GM21786 (cell line): ENCODE data around the gene BRD1.

Experiments
- ATAC-seq: cut with Tn5 transposase; IDR thresholded peaks from one replicate; pipeline ENCODE4 v1.9.1; 2021; ENCODE audit not compliant: unreplicated experiment

BRD1 gene

GRCh38 chr22:49803737-49804375, 23.8 kb downstream of the BRD1 start:
- no peak for ATAC-seq

- ATAC-seq: no peak
Observed at GRCh38 chr22:49803134-49803533, 24.5 kb downstream of the BRD1 start.

- no peak for ATAC-seq
Observed at GRCh38 chr22:49801391-49802060, 26.1 kb downstream of the BRD1 start.

- no peak for ATAC-seq
Observed at GRCh38 chr22:49800408-49801238, 27.1 kb downstream of the BRD1 start.

- no peak for ATAC-seq
Observed at GRCh38 chr22:49799431-49800075, 28.1 kb downstream of the BRD1 start.

GRCh38 chr22:49798486-49799151, 29.1 kb downstream of the BRD1 start:
- ATAC-seq: no peak

GRCh38 chr22:49797706-49798105, 30.0 kb downstream of the BRD1 start:
- ATAC-seq: no peak

GRCh38 chr22:49796596-49797270, 30.9 kb downstream of the BRD1 start:
- no peak for ATAC-seq

- no peak for ATAC-seq
Observed at GRCh38 chr22:49795521-49795920, 32.2 kb downstream of the BRD1 start.

- ATAC-seq: no peak
Observed at GRCh38 chr22:49793871-49794270, 33.8 kb downstream of the BRD1 start.

GRCh38 chr22:49793296-49793695, 34.4 kb downstream of the BRD1 start:
- ATAC-seq: no peak

GRCh38 chr22:49792107-49792506, 35.6 kb downstream of the BRD1 start:
- no peak for ATAC-seq

- no peak for ATAC-seq
Observed at GRCh38 chr22:49791682-49792081, 36.0 kb downstream of the BRD1 start.

GRCh38 chr22:49790912-49791311, 36.8 kb downstream of the BRD1 start:
- ATAC-seq: no peak

GRCh38 chr22:49789289-49790141, 38.2 kb downstream of the BRD1 start:
- ATAC-seq: no peak

- no peak for ATAC-seq
Observed at GRCh38 chr22:49788504-49788903, 39.2 kb downstream of the BRD1 start.

- ATAC-seq: no peak
Observed at GRCh38 chr22:49787861-49788260, 39.8 kb downstream of the BRD1 start.

- no peak for ATAC-seq
Observed at GRCh38 chr22:49786976-49787706, 40.5 kb downstream of the BRD1 start.
